ENCODE data around the gene C5.

The C5 gene

GRCh38 chr9:120915854-120916470 lies 134.1 kb downstream of the C5 start:
- Histone ChIP-seq H3K9me3 (ENCODE audit: control insufficient read depth, insufficient read depth, low read length) (no peaks in the 10 kb centered on the region), H3K36me3 (ENCODE audit: insufficient read depth, low read length) (no peaks in the 10 kb centered on the region), H3K9ac (ENCODE audit: low read depth, low read length) (no peak overlapping the region), H3K4me1 (ENCODE audit: insufficient read depth, low read length) (peaks cover 21% of the 10 kb centered on the region; the same call in 1 of the 2 replicates)

- H3K9me3 ChIP-seq (ENCODE audit: control insufficient read depth, insufficient read depth, low read length) = no peaks in the 10 kb centered on the region
- H3K36me3 ChIP-seq (ENCODE audit: insufficient read depth, low read length) = no peaks in the 10 kb centered on the region
- H3K4me1 ChIP-seq (ENCODE audit: insufficient read depth, low read length) = peaks cover 15% of the 10 kb centered on the region; the same call in 1 of the 2 replicates
- H3K9ac ChIP-seq (ENCODE audit: low read depth, low read length) = no peak overlapping the region
Measured at GRCh38 chr9:120914953-120915352, 135.1 kb downstream of the C5 start.

GRCh38 chr9:120914396-120914795 lies 135.7 kb downstream of the C5 start:
- Histone ChIP-seq H3K9ac (ENCODE audit: low read depth, low read length) (no peak overlapping the region), H3K4me1 (ENCODE audit: insufficient read depth, low read length) (peaks cover 11% of the 10 kb centered on the region; the same call in 1 of the 2 replicates), H3K9me3 (ENCODE audit: control insufficient read depth, insufficient read depth, low read length) (no peaks in the 10 kb centered on the region), H3K36me3 (ENCODE audit: insufficient read depth, low read length) (no peaks in the 10 kb centered on the region)

- Histone ChIP-seq H3K36me3 (ENCODE audit: insufficient read depth, low read length) (no peaks in the 10 kb centered on the region), H3K4me1 (ENCODE audit: insufficient read depth, low read length) (peaks cover 8% of the 10 kb centered on the region; the same call in 1 of the 2 replicates), H3K9ac (ENCODE audit: low read depth, low read length) (no peak overlapping the region), H3K9me3 (ENCODE audit: control insufficient read depth, insufficient read depth, low read length) (no peaks in the 10 kb centered on the region)
Measured at GRCh38 chr9:120913647-120914264, 136.3 kb downstream of the C5 start.

GRCh38 chr9:120912958-120913646 lies 137.0 kb downstream of the C5 start:
- H3K36me3 ChIP-seq (ENCODE audit: insufficient read depth, low read length) = no peaks in the 10 kb centered on the region
- H3K9me3 ChIP-seq (ENCODE audit: control insufficient read depth, insufficient read depth, low read length) = no peaks in the 10 kb centered on the region
- H3K9ac ChIP-seq (ENCODE audit: low read depth, low read length) = no peak overlapping the region
- H3K4me1 ChIP-seq (ENCODE audit: insufficient read depth, low read length) = peaks cover 6% of the 10 kb centered on the region; the same call in 1 of the 2 replicates

GRCh38 chr9:120911295-120911837 lies 138.7 kb downstream of the C5 start:
- H3K9ac ChIP-seq (ENCODE audit: low read depth, low read length) = no peak overlapping the region
- peaks cover 6% of the 10 kb centered on the region; the same call in 1 of the 2 replicates for H3K4me1 ChIP-seq (ENCODE audit: insufficient read depth, low read length)
- H3K36me3 ChIP-seq (ENCODE audit: insufficient read depth, low read length) = no peaks in the 10 kb centered on the region
- no peaks in the 10 kb centered on the region for H3K9me3 ChIP-seq (ENCODE audit: control insufficient read depth, insufficient read depth, low read length)

GRCh38 chr9:120910643-120911042 lies 139.4 kb downstream of the C5 start:
- H3K9ac ChIP-seq (ENCODE audit: low read depth, low read length) = no peak overlapping the region
- H3K4me1 ChIP-seq (ENCODE audit: insufficient read depth, low read length) = peaks cover 6% of the 10 kb centered on the region; the same call in 1 of the 2 replicates
- no peaks in the 10 kb centered on the region for H3K9me3 ChIP-seq (ENCODE audit: control insufficient read depth, insufficient read depth, low read length)
- no peaks in the 10 kb centered on the region for H3K36me3 ChIP-seq (ENCODE audit: insufficient read depth, low read length)

GRCh38 chr9:120909904-120910303 lies 140.2 kb downstream of the C5 start:
- H3K4me1 ChIP-seq (ENCODE audit: insufficient read depth, low read length) = peaks cover 6% of the 10 kb centered on the region; the same call in 1 of the 2 replicates
- H3K36me3 ChIP-seq (ENCODE audit: insufficient read depth, low read length) = no peaks in the 10 kb centered on the region
- no peaks in the 10 kb centered on the region for H3K9me3 ChIP-seq (ENCODE audit: control insufficient read depth, insufficient read depth, low read length)
- H3K9ac ChIP-seq (ENCODE audit: low read depth, low read length) = no peak overlapping the region

- H3K36me3 ChIP-seq (ENCODE audit: insufficient read depth, low read length) = no peaks in the 10 kb centered on the region
- H3K9me3 ChIP-seq (ENCODE audit: control insufficient read depth, insufficient read depth, low read length) = no peaks in the 10 kb centered on the region
- H3K9ac ChIP-seq (ENCODE audit: low read depth, low read length) = no peak overlapping the region
- no peaks in the 10 kb centered on the region for H3K4me1 ChIP-seq (ENCODE audit: insufficient read depth, low read length)
Measured at GRCh38 chr9:120905315-120906164, 144.5 kb downstream of the C5 start.

GRCh38 chr9:120904978-120905301 lies 145.1 kb downstream of the C5 start:
- H3K36me3 ChIP-seq (ENCODE audit: insufficient read depth, low read length) = no peaks in the 10 kb centered on the region
- H3K9ac ChIP-seq (ENCODE audit: low read depth, low read length) = no peak overlapping the region
- H3K9me3 ChIP-seq (ENCODE audit: control insufficient read depth, insufficient read depth, low read length) = no peaks in the 10 kb centered on the region
- no peaks in the 10 kb centered on the region for H3K4me1 ChIP-seq (ENCODE audit: insufficient read depth, low read length)

- no peak overlapping the region for H3K9ac ChIP-seq (ENCODE audit: low read depth, low read length)
- H3K9me3 ChIP-seq (ENCODE audit: control insufficient read depth, insufficient read depth, low read length) = no peaks in the 10 kb centered on the region
- H3K4me1 ChIP-seq (ENCODE audit: insufficient read depth, low read length) = no peaks in the 10 kb centered on the region
- no peaks in the 10 kb centered on the region for H3K36me3 ChIP-seq (ENCODE audit: insufficient read depth, low read length)
Measured at GRCh38 chr9:120904061-120904977, 145.8 kb downstream of the C5 start.

- H3K4me1 ChIP-seq (ENCODE audit: insufficient read depth, low read length) = no peaks in the 10 kb centered on the region
- H3K9ac ChIP-seq (ENCODE audit: low read depth, low read length) = no peak overlapping the region
- no peaks in the 10 kb centered on the region for H3K36me3 ChIP-seq (ENCODE audit: insufficient read depth, low read length)
- H3K9me3 ChIP-seq (ENCODE audit: control insufficient read depth, insufficient read depth, low read length) = no peaks in the 10 kb centered on the region
Measured at GRCh38 chr9:120902569-120903535, 147.2 kb downstream of the C5 start.

All from ES-I3 (cell line).